MM.1S (cell line): ENCODE results near the gene PNMT.

Experiments
- DNase-seq: peaks from one replicate; pipeline ENCODE4 v3.0.0-alpha.2; 2015
- H2AFZ ChIP-seq: fragments of 300-600 bp; sonication (generic); 2 replicates; pipeline ENCODE4 v1.6.0; 2016; ENCODE audit warnings: antibody characterized with exemption, low read length
- H3F3A ChIP-seq: fragments of 300-600 bp; sonication (generic); 2 replicates; pipeline ENCODE4 v1.6.1; 2016; ENCODE audit warnings: mild to moderate bottlenecking, antibody characterized with exemption, low read length, moderate library complexity, mixed read lengths; ENCODE audit not compliant: insufficient read depth
- H3K27ac ChIP-seq: fragments of 300-600 bp; sonication (generic); 2 replicates; pipeline ENCODE4 v1.5.1; 2016; ENCODE audit warnings: mild to moderate bottlenecking, low read length
- H3K27me3 ChIP-seq: fragments of 300-600 bp; sonication (generic); replicated peaks from 2 replicates; pipeline ENCODE4 v1.6.0; 2016; ENCODE audit warnings: low read length; ENCODE audit not compliant: insufficient read depth
- H3K36me3 ChIP-seq: fragments of 300-600 bp; sonication (generic); replicated peaks from 2 replicates; pipeline ENCODE4 v1.6.1; 2016; ENCODE audit warnings: mild to moderate bottlenecking, low read length, mixed read lengths; ENCODE audit not compliant: insufficient read depth
- H3K4me1 ChIP-seq: fragments of 300-600 bp; sonication (generic); 2 replicates; pipeline ENCODE4 v1.6.1; 2016; ENCODE audit warnings: low read length, mixed read lengths
- H3K4me2 ChIP-seq: fragments of 300-600 bp; sonication (generic); 2 replicates; pipeline ENCODE4 v1.6.0; 2016; ENCODE audit warnings: low read depth, low read length
- H3K4me3 ChIP-seq: fragments of 300-600 bp; sonication (generic); 2 replicates; pipeline ENCODE4 v1.5.1; 2016; ENCODE audit warnings: low read length, mixed read lengths
- H3K79me2 ChIP-seq: fragments of 300-600 bp; sonication (generic); 2 replicates; pipeline ENCODE4 v1.6.1; 2016; ENCODE audit warnings: mixed run types, low read length, mixed read lengths
- H3K9ac ChIP-seq: fragments of 300-600 bp; sonication (generic); 2 replicates; pipeline ENCODE4 v1.6.1; 2016; ENCODE audit warnings: low read length, mixed read lengths
- H3K9me2 ChIP-seq: fragments of 300-600 bp; sonication (generic); replicated peaks from 2 replicates; pipeline ENCODE4 v1.6.1; 2016; ENCODE audit warnings: mild to moderate bottlenecking, low read length, mixed read lengths; ENCODE audit not compliant: insufficient read depth
- H3K9me3 ChIP-seq: fragments of 300-600 bp; sonication (generic); replicated peaks from 2 replicates; pipeline ENCODE4 v1.6.1; 2016; ENCODE audit warnings: mild to moderate bottlenecking, low read length, mixed read lengths; ENCODE audit not compliant: insufficient read depth
- H4K20me1 ChIP-seq: fragments of 300-600 bp; sonication (generic); 2 replicates; pipeline ENCODE4 v1.6.1; 2016; ENCODE audit warnings: mild to moderate bottlenecking, low read length, moderate library complexity, mixed read lengths; ENCODE audit not compliant: insufficient read depth
- EZH2 ChIP-seq: fragments of 300-600 bp; sonication (generic); optimal IDR thresholded peaks from 2 replicates; pipeline ENCODE3; 2017; ENCODE audit warnings: low read depth, mild to moderate bottlenecking, antibody characterized with exemption, low read length, mixed read lengths
- EZH2phosphoT487 ChIP-seq: fragments of 300-600 bp; sonication (generic); IDR thresholded peaks from 2 replicates; pipeline ENCODE4 v1.6.1; 2018; ENCODE audit warnings: antibody characterized with exemption, low read length
- TF ChIP-seq, protein P1 (sequence below): fragments of 300-600 bp; sonication (generic); IDR thresholded peaks from 2 replicates; pipeline ENCODE4 v1.5.1; 2016; ENCODE audit warnings: antibody characterized with exemption, low read length, mixed read lengths

PNMT gene

DNA sequence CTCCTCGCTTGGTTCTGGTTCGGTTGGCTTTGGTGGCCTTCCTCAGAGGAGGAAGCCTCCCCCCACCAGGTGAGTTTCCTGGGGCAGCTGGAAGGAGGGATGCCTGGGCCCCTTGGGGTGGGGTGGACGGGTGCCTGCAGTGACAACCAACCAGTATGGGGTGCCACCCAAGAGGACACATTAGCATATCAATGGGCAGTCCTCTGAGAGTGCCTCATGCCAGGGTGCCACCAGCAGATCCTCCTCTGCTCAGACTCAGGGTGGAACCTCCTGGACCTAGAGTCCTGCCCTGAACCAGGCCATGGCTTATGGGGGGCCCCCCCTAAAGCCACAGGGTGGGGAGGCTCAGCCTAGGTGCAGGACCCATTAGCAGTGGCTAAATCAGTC, 38.8 kb upstream of the PNMT start:
- no peaks in the 10 kb centered on the region for H3F3A ChIP-seq
- no peak overlapping the region for H3K9ac ChIP-seq
- H3K9me3 ChIP-seq = no peaks in the 10 kb centered on the region
- no peaks in the 10 kb centered on the region for H3K79me2 ChIP-seq
- peaks cover 48% of the 10 kb centered on the region for H3K27me3 ChIP-seq
- H3K4me3 ChIP-seq = no peak overlapping the region
- no peak overlapping the region for H3K27ac ChIP-seq
- H4K20me1 ChIP-seq = no peaks in the 10 kb centered on the region
- H3K36me3 ChIP-seq = no peaks in the 10 kb centered on the region
- DNase-seq = no peak
- H3K9me2 ChIP-seq = no peaks in the 10 kb centered on the region
- no peak overlapping the region for H2AFZ ChIP-seq
- TF ChIP-seq, protein P1, sequence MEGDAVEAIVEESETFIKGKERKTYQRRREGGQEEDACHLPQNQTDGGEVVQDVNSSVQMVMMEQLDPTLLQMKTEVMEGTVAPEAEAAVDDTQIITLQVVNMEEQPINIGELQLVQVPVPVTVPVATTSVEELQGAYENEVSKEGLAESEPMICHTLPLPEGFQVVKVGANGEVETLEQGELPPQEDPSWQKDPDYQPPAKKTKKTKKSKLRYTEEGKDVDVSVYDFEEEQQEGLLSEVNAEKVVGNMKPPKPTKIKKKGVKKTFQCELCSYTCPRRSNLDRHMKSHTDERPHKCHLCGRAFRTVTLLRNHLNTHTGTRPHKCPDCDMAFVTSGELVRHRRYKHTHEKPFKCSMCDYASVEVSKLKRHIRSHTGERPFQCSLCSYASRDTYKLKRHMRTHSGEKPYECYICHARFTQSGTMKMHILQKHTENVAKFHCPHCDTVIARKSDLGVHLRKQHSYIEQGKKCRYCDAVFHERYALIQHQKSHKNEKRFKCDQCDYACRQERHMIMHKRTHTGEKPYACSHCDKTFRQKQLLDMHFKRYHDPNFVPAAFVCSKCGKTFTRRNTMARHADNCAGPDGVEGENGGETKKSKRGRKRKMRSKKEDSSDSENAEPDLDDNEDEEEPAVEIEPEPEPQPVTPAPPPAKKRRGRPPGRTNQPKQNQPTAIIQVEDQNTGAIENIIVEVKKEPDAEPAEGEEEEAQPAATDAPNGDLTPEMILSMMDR = no peak
- no peak for TF ChIP-seq EZH2phosphoT487
- no peak for TF ChIP-seq EZH2
- no peak overlapping the region for H3K4me2 ChIP-seq
- no peaks in the 10 kb centered on the region for H3K4me1 ChIP-seq

DNA sequence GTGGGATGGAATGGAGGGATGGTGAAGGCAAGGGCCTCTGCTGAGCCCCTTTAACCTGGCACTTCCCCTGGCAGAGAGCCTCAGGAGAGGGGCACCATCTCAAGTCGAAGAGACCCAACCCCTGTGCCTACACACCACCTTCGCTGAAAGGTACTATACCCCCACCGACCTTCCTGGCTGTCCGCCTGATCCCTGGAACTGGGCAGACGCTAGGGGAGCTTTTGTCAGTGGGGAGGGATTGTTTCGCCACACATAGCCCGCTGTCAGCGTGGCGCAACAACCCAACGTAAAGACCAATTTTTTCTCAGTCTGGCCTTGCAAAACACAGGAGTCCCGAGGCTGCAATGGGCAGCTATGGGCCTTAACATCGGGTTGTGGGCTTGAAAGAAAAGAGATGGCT, 38.4 kb upstream of the PNMT start:
- no peaks in the 10 kb centered on the region for H4K20me1 ChIP-seq
- no peak for DNase-seq
- no peaks in the 10 kb centered on the region for H3K79me2 ChIP-seq
- H3K9me3 ChIP-seq = no peaks in the 10 kb centered on the region
- TF ChIP-seq EZH2phosphoT487 (no peak), EZH2 (no peak)
- TF ChIP-seq, protein P1 = no peak
- H3K9ac ChIP-seq = no peak overlapping the region
- H3K4me3 ChIP-seq = no peak overlapping the region
- no peaks in the 10 kb centered on the region for H3K4me1 ChIP-seq
- no peak overlapping the region for H3K4me2 ChIP-seq
- no peaks in the 10 kb centered on the region for H3K36me3 ChIP-seq
- H3K27ac ChIP-seq = no peak overlapping the region
- H3K9me2 ChIP-seq = no peaks in the 10 kb centered on the region
- H2AFZ ChIP-seq = no peak overlapping the region
- no peaks in the 10 kb centered on the region for H3F3A ChIP-seq
- peaks cover 48% of the 10 kb centered on the region for H3K27me3 ChIP-seq

DNA sequence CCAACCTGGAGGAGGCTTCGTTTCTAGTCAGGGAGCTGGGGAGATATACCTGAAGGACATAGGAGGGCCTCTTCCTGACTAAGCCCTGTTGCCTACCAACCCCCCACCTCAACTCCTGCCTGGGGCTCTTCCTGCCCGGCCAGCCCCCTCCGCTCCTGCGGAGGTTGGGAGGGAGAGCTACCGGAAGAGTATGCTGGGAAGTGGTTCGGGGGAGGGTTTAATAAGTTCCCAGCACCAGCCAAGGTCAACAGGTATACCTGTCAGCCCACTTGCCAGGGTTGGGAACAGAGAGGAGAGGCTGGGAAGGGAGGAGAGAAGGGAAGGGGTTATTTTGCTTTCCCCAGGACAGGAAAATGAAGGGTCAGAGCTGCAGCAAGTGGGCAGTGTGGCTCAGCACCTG, 36.9 kb upstream of the PNMT start:
- Histone ChIP-seq H3K9ac (no peak overlapping the region), H3K4me1 (no peaks in the 10 kb centered on the region; the same call in 1 of the 2 replicates)

More for the DNA sequence above, 36.9 kb upstream of the PNMT start:
- DNase-seq = no peak
- H3K79me2 ChIP-seq = no peaks in the 10 kb centered on the region
- no peaks in the 10 kb centered on the region for H3F3A ChIP-seq
- H3K27me3 ChIP-seq = peaks cover 35% of the 10 kb centered on the region
- H3K4me3 ChIP-seq = no peak overlapping the region
- no peak overlapping the region for H3K4me2 ChIP-seq
- TF ChIP-seq, protein P1 = no peak
- TF ChIP-seq EZH2phosphoT487 = no peak
- H3K36me3 ChIP-seq = no peaks in the 10 kb centered on the region
- H3K9me2 ChIP-seq = no peaks in the 10 kb centered on the region
- H3K9me3 ChIP-seq = no peaks in the 10 kb centered on the region
- no peaks in the 10 kb centered on the region for H4K20me1 ChIP-seq
- H2AFZ ChIP-seq = no peak overlapping the region
- no peak overlapping the region for H3K27ac ChIP-seq
